Esophagus squamous epithelium (tissue), 5 donors: ENCODE measurements around the gene CRHR1. TPM values are rescaled to one million over a fixed set of nuclear protein-coding genes. Genes with fewer than 3 reads are reported as not detected.

Experiments used
- DNase-seq: peaks from one replicate; lab custom pipeline; 2025; lab: John Stamatoyannopoulos, UW
- H3K27ac ChIP-seq, 4 donors: fragments of 200-600 bp; sonication (generic); one replicate each; pipeline ENCODE4 v1.5.1; 2016 to 2019; ENCODE audit warnings: mild to moderate bottlenecking in 1 of 4
- H3K27me3 ChIP-seq, 4 donors: fragments of 200-600 bp; sonication (generic); 1 replicate in 3 of 4; 2 replicates in 1 of 4; pipeline versions ENCODE4 v1.5.1 to v1.6.0; 2017 to 2021; ENCODE audit warnings: antibody characterized with exemption in 1 of 4
- H3K36me3 ChIP-seq, 3 donors: fragments of 200-600 bp; sonication (generic); one replicate each; pipeline ENCODE4 v1.5.1; 2016 to 2019
- H3K4me1 ChIP-seq, 3 donors: fragments of 200-600 bp; sonication (generic); one replicate each; pipeline ENCODE4 v1.5.1; 2017 to 2019
- H3K4me3 ChIP-seq, 4 donors: fragments of 200-600 bp; sonication (generic); 1 replicate in 3 of 4; 2 replicates in 1 of 4; pipeline ENCODE4 v1.5.1; 2016 to 2019; ENCODE audit warnings: mild to moderate bottlenecking in 2 of 4, moderate library complexity in 1 of 4
- H3K9me3 ChIP-seq, 3 donors: fragments of 200-600 bp; sonication (generic); one replicate each; pipeline ENCODE4 v1.5.1; 2016 to 2019
- POLR2A ChIP-seq, 4 donors: fragments of 450-650 bp; IDR thresholded peaks; one replicate each; pipeline ENCODE4 v1.6.1; 2017; ENCODE audit warnings: antibody characterized with exemption in 4 of 4, mild to moderate bottlenecking in 4 of 4, moderate library complexity in 3 of 4
- WGBS, 2 donors: methylation state at CpG; one replicate each; pipeline ENCODE4 v1.1.5; 2018; 5-methylcytosine and 5-hydroxymethylcytosine counted together
- intact Hi-C: fragments of 100-400 bp; cut with DNase I; formaldehyde crosslinking; loops from one replicate; pipeline ENCODE4 v1.15.0; 2022
- total RNA-seq, 4 donors: library from RNA; depleted of rRNA; stranded (reverse); fragments of >200 nt; gene quantifications; one replicate each; pipeline ENCODE4 v1.1.0, GENCODE V29; 2016
- TF ChIP-seq, protein P1 (sequence below), 6 experiments: fragments of 450-650 bp in 4 of 6; fragments of 200-600 bp in 2 of 6; sonication (generic) in 2 of 6; IDR thresholded peaks; one replicate each; pipeline ENCODE4 v1.5.1; 2016 to 2019; ENCODE audit warnings: antibody characterized with exemption in 6 of 6, mild to moderate bottlenecking in 4 of 6, moderate library complexity in 4 of 6
- donor health status: DM: yes; HTN: yes; CAD: no.

Gene CRHR1
- total RNA-seq, 4 donors from 2014 or later, result not detected

DNA sequence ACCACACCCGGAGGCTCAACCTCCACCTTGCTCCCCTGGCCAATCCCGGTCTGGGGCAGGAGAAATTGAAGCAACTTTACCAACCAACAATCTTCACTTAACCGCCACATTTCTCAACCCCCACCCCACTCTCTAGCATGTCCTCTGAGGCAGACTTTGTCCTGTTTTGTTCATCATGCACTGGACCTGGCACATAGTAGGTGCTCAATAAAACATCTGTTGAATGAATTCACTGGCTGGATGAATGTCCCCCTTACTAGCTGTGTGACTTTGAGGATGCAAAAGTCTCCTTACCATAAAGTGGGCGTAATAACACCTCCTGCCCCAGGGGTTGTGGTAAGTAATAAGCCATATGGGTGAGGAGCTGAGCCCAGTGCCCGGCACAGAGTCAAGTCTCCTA is 66.3 kb downstream of the CRHR1 start:
- Histone ChIP-seq H3K36me3 (no peaks in the 10 kb centered on the region), H3K9me3 (no peaks in the 10 kb centered on the region), H3K4me1 (peaks cover 0 to 3% (median 0%) of the 10 kb centered on the region in 3 donors), H3K27me3 (peaks cover 0 to 53% (median 0%) of the 10 kb centered on the region in 4 donors), H3K27ac (no peak overlapping the region), H3K4me3 (no peak overlapping the region)
- no peak for DNase-seq
- intact Hi-C loops, result no loop called here
- WGBS, 2 donors, result 71 to 76% methylated on average over 5 of the region's 5 CpGs
- TF ChIP-seq, protein P1, sequence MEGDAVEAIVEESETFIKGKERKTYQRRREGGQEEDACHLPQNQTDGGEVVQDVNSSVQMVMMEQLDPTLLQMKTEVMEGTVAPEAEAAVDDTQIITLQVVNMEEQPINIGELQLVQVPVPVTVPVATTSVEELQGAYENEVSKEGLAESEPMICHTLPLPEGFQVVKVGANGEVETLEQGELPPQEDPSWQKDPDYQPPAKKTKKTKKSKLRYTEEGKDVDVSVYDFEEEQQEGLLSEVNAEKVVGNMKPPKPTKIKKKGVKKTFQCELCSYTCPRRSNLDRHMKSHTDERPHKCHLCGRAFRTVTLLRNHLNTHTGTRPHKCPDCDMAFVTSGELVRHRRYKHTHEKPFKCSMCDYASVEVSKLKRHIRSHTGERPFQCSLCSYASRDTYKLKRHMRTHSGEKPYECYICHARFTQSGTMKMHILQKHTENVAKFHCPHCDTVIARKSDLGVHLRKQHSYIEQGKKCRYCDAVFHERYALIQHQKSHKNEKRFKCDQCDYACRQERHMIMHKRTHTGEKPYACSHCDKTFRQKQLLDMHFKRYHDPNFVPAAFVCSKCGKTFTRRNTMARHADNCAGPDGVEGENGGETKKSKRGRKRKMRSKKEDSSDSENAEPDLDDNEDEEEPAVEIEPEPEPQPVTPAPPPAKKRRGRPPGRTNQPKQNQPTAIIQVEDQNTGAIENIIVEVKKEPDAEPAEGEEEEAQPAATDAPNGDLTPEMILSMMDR (IDR thresholded peaks at IDR 0.05), result no peak
- no peak for TF ChIP-seq POLR2A (IDR thresholded peaks at IDR 0.05)

DNA sequence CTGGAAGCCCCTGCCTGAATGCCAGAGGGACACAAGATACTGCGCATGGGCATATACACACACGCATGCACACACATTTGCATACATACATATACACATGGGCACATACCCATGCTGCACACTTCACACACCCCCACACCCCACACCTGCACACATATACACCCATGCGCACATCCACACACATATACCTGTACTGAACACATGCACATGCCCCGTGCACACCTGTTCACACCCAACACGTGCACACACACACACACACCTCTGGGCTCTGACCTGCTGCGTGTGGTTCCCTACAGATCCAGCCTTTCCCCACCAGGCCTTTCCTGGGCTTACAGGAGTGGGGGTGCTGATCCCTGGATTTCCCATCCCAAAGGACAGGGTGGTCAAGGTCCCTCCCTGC is 66.9 kb downstream of the CRHR1 start:
- Histone ChIP-seq H3K27ac (no peak overlapping the region), H3K4me3 (no peak overlapping the region), H3K36me3 (no peaks in the 10 kb centered on the region), H3K9me3 (no peaks in the 10 kb centered on the region), H3K4me1 (peaks cover 0 to 3% (median 0%) of the 10 kb centered on the region in 3 donors), H3K27me3 (peaks cover 0 to 53% (median 0%) of the 10 kb centered on the region in 4 donors)
- 75 to 89% methylated on average over 6 of the region's 6 CpGs for WGBS, 2 donors
- TF ChIP-seq, protein P1 (IDR thresholded peaks at IDR 0.05), result no peak
- no peak for TF ChIP-seq POLR2A (IDR thresholded peaks at IDR 0.05)
- DNase-seq, result no peak
- intact Hi-C loops, result no loop called here

DNA sequence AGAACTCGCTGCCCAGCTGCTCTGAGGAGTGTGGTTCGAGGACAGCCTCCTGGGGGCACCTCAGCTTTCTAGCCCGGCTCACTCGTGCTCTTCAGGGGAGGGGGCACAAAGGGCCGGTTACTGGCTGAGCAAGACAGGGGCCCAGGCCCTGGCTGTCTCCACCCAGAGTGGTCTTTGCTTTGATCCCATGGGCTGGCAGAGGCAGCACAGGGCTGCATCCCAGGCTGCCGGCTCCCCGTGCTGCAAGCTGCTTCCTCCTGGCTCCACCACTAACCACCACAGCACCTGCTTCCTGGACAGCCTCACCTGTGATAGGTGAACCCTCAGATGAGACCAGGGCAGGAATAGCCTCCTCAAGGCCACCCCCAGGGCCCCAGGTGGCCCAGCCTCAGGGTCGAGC is 67.3 kb downstream of the CRHR1 start:
- peaks cover 0 to 3% (median 0%) of the 10 kb centered on the region in 3 donors for H3K4me1 ChIP-seq
- 0 to 20% methylated on average over 1 to 2 of the region's 8 CpGs for WGBS, 2 donors
- intact Hi-C loops, result no loop called here

DNA sequence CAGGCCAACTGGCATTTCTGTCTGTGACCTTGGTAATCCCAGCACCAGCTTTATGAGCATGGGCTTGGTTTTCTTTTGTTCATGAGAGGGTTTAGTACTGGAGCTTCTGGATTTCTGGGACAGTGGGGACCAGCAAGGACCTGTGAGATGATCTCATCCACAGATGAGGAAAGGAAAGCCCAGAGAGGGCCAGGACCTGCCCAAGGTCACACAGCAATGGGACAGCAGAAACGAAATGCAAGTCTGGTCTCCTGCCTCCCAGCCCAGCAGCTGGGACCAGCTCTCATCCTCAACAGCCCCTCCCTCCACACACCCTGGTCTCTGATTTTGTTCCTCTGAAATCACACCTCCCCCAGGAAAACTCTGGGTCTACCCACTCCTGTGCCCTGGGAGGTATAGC is 67.8 kb downstream of the CRHR1 start:
- Histone ChIP-seq H3K4me1 (peaks cover 0 to 3% (median 0%) of the 10 kb centered on the region in 3 donors), H3K36me3 (no peaks in the 10 kb centered on the region), H3K4me3 (no peak overlapping the region), H3K27ac (no peak overlapping the region), H3K27me3 (peaks cover 0 to 49% (median 0%) of the 10 kb centered on the region in 4 donors), H3K9me3 (no peaks in the 10 kb centered on the region)
- intact Hi-C loops, result no loop called here
- TF ChIP-seq, protein P1 (IDR thresholded peaks at IDR 0.05), result no peak
- TF ChIP-seq POLR2A (IDR thresholded peaks at IDR 0.05), result no peak
- DNase-seq, result no peak
- WGBS, 2 donors, result 40 to 50% methylated on average over 1 of the region's 1 CpG

More for the DNA sequence above, 67.3 kb downstream of the CRHR1 start:
- no peak for DNase-seq
- no peak overlapping the region for H3K4me3 ChIP-seq
- H3K27ac ChIP-seq, result no peak overlapping the region
- H3K9me3 ChIP-seq, result no peaks in the 10 kb centered on the region
- H3K36me3 ChIP-seq, result no peaks in the 10 kb centered on the region
- TF ChIP-seq, protein P1 (IDR thresholded peaks at IDR 0.05), result no peak
- TF ChIP-seq POLR2A (IDR thresholded peaks at IDR 0.05), result no peak
- peaks cover 0 to 49% (median 0%) of the 10 kb centered on the region in 4 donors for H3K27me3 ChIP-seq

DNA sequence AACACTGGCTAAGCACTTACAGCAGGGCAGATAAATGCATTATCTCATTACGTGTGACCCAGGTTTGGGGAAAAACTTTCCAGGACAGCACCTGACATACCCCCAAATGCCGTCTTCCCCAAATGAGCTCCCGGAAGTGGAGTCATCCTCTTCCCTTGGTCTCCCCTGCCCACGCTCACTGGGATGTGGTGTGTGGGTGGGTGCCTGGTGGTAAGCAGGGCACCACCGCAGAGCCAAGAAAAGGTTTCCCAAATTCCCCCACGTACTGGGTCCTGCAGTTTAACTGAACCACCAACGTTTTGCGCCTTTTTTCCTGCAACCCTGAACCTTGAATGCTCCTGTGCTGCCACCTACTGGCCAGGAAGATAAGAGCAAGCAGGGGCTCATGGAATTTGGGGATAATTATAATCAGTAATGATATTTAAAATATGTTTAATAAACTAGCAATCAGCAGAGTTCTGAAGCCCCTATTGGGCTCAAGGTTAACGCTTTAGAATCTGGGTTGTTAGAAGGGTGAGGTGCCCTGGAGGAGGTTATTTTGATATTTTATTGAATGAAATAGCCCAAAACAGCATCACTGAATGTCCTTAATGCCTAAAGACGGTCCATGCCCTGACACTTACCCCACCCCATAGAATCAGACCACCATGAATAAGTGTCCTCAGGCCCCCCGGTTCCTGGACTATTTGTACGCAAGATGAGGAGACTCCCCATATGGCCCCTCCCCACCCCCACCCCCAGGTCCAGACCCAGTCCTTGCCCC is 68.6 kb downstream of the CRHR1 start:
- 21 to 30% methylated on average over 9 to 12 of the region's 12 CpGs for WGBS, 2 donors
- peaks cover 0 to 3% (median 0%) of the 10 kb centered on the region in 3 donors for H3K4me1 ChIP-seq
- TF ChIP-seq POLR2A (IDR thresholded peaks at IDR 0.05), result no peak
- TF ChIP-seq, protein P1 (IDR thresholded peaks at IDR 0.05), result peak; percentile 67 to 86 (median 80)
- no peaks in the 10 kb centered on the region for H3K9me3 ChIP-seq
- no peak overlapping the region for H3K4me3 ChIP-seq
- H3K27me3 ChIP-seq, result peaks cover 0 to 52% (median 0%) of the 10 kb centered on the region in 4 donors
- intact Hi-C loops, result no loop called here
- no peak for DNase-seq
- H3K27ac ChIP-seq, result no peak overlapping the region
- H3K36me3 ChIP-seq, result no peaks in the 10 kb centered on the region
